Cardiac atrium fibroblast (primary cell): ENCODE measurements around the gene PCP4L1. TPM values are rescaled to one million over a fixed set of nuclear protein-coding genes. Genes with fewer than 3 reads are reported as not detected.

ENCODE experiments used
- total RNA-seq: library from RNA; depleted of rRNA; stranded (reverse); fragments of >200 nt; gene quantifications from 2 replicates; pipeline ENCODE4 v1.2.3, GENCODE V29; 2015

Gene PCP4L1
- not detected in 2 replicates for total RNA-seq

GRCh38 chr1:161258439-161259344, at the start of gene PCP4L1:
Gene PCP4L1 (plus strand): TSS chr1:161258745. CDS start chr1:161258975, 230 bp downstream.

GRCh38 chr1:161215076-161215475, 43.5 kb upstream of the PCP4L1 start, which contains the start of gene FCER1G:
Gene FCER1G (plus strand): TSS chr1:161215295. CDS start chr1:161215322, 27 bp downstream.

DNA sequence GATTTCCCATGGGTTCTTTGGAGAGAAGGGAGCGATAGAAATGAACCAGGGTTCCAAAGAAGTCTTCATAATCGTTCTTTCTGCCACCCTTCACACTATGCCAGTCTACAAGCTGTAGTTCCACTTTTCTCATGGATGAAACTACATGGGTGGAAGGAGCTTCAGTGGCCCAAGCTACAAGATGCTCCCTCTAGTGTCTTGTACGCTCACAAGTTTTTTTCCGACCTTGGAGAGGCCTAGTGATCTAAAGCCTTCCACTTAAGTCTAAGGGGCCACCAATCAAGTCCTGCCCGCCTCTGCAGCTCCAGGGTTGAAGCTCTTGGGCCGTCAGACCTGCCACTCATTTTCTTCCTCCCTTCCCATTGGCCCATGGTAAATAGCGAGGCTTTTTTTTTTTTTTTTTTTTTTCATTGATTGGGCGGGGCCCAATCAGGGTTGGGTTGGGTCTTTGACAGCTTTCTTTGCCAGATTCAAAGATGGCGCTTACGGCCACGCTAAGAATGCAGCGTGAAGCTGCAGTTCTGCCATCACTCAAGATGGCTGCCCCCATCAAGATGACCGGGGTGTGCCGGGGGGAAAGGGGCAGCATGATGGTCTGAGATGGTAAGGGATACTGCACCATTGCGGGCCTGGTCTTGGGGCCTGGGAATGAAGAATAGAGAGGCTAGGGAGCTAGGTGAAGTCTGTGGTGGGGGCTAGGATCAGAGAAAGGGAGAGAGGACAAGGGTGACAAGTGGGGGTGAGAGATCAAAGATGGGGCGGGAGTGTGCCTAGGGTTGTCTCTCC, 32.8 kb upstream of the PCP4L1 start, which contains the start of gene TOMM40L:
TOMM40L (plus strand) TSS at position 527 of the 786 bp plus-strand sequence. CDS start 430 bp downstream, outside the sequence.

DNA sequence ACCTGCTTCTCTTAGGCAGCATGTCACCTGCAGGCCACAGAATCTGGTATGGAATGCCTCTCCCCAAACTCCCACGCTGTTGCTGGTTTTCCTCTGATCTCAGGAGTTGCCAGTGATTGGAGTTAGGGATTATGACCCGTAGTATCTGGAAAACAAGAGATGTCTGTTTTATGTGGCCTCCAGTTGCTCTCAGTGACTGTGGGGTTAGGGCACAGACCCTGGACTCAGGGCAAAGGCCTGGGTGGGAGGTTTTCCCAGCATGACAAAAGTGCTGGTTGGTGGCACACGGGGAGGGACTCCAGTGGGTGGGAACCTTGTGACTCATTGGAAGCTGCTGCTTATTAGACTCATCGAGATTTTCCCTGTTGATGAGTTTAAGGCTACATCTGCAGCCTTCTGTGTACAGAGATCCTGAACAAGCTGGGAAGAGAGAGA, 20.5 kb upstream of the PCP4L1 start, which contains the start of gene NR1I3:
NR1I3 (minus strand) TSS at position 165 of the 435 bp plus-strand sequence. CDS start 1,638 bp downstream, outside the sequence.

DNA sequence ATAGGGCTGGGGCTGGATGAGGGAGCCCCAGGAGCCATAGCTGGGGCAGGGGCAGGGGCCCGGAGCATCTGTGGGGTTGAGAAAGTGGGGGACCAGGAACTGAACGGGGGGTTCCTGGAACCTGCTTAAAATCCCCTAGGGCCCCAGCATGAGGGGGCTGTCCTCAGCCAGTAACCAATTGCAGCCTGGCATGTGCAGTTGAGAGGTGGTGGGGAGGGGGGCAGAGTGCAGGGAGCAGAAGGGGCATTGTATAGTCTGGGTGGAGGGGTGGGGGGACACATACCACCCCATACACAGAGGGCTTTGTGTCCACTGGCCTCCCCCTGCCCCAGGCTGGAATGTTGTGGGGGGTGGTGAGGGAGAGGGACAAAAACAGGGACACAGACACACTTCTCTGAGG, 51.3 kb downstream of the PCP4L1 start, which contains the start of gene MPZ:
MPZ (minus strand) TSS at position 101 of the 400 bp plus-strand sequence; CDS start at position 38, 63 bp downstream.

GRCh38 chr1:161314201-161314981, 55.8 kb downstream of the PCP4L1 start, which contains the start of gene SDHC:
Gene SDHC (plus strand): TSS chr1:161314381. CDS start chr1:161314406, 25 bp downstream.

Other genes starting within 250 kb of the PCP4L1 start
- 13.0 and 20.9 TPM in 2 replicates for gene F11R, start 237.6 kb upstream of the PCP4L1 start, total RNA-seq
- gene TSTD1, start 219.8 kb upstream of the PCP4L1 start, total RNA-seq, result 0.49 and 6.0 TPM in 2 replicates
- gene USF1, start 212.8 kb upstream of the PCP4L1 start, total RNA-seq, result 49.8 and 57.2 TPM in 2 replicates
- 1.8 TPM in 1 of 2 replicates, not detected in the other for gene ARHGAP30, start 188.9 kb upstream of the PCP4L1 start, total RNA-seq
- gene NECTIN4, start 169.2 kb upstream of the PCP4L1 start, total RNA-seq, result not detected in 2 replicates
- gene KLHDC9, start 160.4 kb upstream of the PCP4L1 start, total RNA-seq, result 0.16 and 7.6 TPM in 2 replicates
- gene PFDN2, start 140.7 kb upstream of the PCP4L1 start, total RNA-seq, result 32.1 and 40.5 TPM in 2 replicates
- gene NIT1, start 140.6 kb upstream of the PCP4L1 start, total RNA-seq, result 26.2 and 30.7 TPM in 2 replicates
- 22.7 and 22.8 TPM in 2 replicates for gene DEDD, start 126.1 kb upstream of the PCP4L1 start, total RNA-seq
- gene UFC1, start 104.8 kb upstream of the PCP4L1 start, total RNA-seq, result 60.6 and 78.7 TPM in 2 replicates
- gene USP21, start 99.2 kb upstream of the PCP4L1 start, total RNA-seq, result 7.3 and 7.4 TPM in 2 replicates
- 13.4 TPM in 2 replicates for gene PPOX, start 92.3 kb upstream of the PCP4L1 start, total RNA-seq
- gene B4GALT3, start 81.2 kb upstream of the PCP4L1 start, total RNA-seq, result 15.3 and 17.0 TPM in 2 replicates
- gene ADAMTS4, start 59.7 kb upstream of the PCP4L1 start, total RNA-seq, result 6.5 and 12.2 TPM in 2 replicates
- gene NDUFS2, start 56.4 kb upstream of the PCP4L1 start, total RNA-seq, result 82.5 and 92.6 TPM in 2 replicates
- not detected in 2 replicates for gene FCER1G, start 43.5 kb upstream of the PCP4L1 start, total RNA-seq
- gene APOA2, start 35.1 kb upstream of the PCP4L1 start, total RNA-seq, result not detected in 2 replicates
- gene TOMM40L, start 32.7 kb upstream of the PCP4L1 start, total RNA-seq, result 6.0 and 6.9 TPM in 2 replicates
- gene NR1I3, start 20.5 kb upstream of the PCP4L1 start, total RNA-seq, result not detected in 2 replicates
- gene MPZ, start 51.2 kb downstream of the PCP4L1 start, total RNA-seq, result 0.90 and 1.1 TPM in 2 replicates
- 19.9 and 38.8 TPM in 2 replicates for gene SDHC, start 55.6 kb downstream of the PCP4L1 start, total RNA-seq
- not detected in 2 replicates for gene CFAP126, start 109.1 kb downstream of the PCP4L1 start, total RNA-seq
- not detected in 2 replicates for gene FCGR2A, start 246.7 kb downstream of the PCP4L1 start, total RNA-seq